ENCODE results near the gene UBE2QL1.
"Not testable (repeated sequence)": the region's sequence is repeated elsewhere in the genome, so short reads cannot be mapped to it uniquely, and the experiment has no call there.

Gene UBE2QL1

DNA sequence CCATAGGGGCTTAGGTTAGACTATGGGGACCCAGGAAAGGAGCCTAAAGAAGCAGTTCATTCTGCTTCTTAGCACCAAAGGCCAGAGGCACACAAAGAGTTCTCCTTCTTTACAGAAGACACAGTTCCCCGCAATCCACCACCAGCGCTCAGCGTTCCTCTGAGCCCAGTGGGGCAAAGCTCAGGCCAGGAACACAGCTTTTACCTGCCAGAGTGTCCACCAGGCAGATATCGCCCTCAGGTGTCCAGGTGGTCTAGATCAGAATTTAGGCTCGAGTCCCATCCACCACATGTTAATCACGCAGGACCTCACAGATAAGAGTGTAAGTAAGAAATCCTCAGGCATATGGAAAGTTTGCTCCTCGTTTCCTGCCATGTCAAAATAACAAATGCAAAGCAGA lies 53.0 kb downstream of the UBE2QL1 start:
- DNase-seq, result no peak

DNA sequence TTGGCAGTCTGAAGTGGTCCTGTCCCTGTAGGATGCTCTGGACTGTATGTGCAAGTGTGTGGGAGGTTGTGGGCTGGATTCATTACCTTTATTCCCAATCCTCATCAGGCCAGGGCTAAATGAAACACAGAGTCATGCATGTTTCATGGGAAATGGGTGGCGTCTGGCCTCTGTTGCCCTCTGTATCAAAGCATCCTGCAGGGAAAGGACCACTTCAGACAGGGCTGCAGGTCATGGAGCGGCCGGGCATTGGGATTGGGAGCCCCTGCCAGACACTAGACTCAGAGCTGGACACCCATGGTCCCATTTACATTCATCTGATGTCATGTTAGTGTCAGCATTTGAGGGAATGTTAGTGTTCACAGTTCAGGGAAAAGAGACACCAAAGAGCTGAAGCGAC lies 53.8 kb downstream of the UBE2QL1 start:
- no peak for DNase-seq

DNA sequence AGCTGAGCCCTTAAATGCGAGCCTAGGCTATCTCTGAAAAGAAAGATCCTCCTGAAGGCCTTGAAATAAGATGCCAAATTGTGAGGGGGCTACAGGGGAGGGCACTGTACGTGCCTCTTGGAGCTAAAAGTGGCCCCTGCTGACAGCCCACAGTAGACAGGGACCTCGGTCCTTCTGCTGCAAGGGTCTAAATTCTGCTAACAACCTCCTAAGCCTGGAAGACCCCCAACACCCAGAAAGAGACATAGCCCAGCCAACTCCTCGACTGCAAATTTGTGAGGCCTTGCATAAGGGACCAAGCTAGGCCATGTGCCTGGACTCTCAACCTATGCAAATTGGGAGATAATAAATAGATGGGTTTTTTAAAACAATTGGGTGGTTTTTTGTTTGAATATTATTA lies 54.7 kb downstream of the UBE2QL1 start:
- DNase-seq, result no peak

DNA sequence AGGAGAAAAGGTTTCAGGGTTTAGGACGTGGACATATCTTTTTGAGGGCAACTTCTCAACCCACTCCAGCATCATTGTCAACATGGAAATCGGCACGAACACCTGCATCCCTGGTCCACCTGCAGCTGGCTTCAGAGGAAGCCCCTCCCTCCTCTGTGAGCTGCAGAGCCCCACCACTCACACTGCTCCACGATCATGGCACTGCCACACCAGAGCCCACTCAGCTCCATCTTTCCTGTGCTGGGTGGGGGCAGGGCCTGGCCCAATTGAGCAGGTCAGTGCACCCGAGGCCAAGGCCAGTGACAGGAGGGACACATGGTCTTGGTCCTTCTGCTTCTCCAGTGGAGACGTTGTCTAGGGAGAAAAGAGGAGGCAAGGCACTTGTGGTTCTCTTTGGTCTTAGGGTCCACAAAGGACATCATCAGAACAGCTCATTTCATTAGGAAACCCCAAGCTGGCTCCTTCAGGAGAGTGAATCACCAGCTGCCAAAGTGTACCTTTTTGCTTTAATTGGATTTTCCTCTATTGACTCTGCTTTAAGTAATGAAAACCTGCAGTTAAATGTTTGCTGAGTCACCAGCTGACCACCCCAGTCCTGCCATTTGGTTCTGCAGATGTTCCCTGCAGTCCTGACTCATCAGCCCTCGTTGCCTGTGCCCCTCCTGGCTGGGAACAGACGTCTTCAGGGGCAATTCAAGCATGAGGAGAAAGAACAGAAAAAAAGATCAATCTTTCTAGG lies 56.2 kb downstream of the UBE2QL1 start:
- DNase-seq, result no peak

DNA sequence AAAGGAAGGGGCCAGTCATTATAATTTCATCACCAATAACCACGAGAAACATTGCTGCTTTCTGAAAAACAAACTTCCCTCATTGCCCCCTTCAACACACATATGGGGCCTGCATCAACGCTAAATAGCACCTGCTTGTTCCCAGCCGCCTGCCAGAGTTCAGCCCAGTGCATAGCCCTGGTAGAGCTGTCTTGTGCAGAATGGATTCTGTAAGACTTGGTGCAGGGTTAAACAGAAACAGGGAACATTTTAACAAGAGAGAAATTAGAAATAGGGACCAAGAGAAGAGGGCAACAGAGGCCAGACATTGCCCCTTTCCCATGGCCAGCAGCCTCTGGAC lies 56.7 kb downstream of the UBE2QL1 start:
- DNase-seq, result no peak

DNA sequence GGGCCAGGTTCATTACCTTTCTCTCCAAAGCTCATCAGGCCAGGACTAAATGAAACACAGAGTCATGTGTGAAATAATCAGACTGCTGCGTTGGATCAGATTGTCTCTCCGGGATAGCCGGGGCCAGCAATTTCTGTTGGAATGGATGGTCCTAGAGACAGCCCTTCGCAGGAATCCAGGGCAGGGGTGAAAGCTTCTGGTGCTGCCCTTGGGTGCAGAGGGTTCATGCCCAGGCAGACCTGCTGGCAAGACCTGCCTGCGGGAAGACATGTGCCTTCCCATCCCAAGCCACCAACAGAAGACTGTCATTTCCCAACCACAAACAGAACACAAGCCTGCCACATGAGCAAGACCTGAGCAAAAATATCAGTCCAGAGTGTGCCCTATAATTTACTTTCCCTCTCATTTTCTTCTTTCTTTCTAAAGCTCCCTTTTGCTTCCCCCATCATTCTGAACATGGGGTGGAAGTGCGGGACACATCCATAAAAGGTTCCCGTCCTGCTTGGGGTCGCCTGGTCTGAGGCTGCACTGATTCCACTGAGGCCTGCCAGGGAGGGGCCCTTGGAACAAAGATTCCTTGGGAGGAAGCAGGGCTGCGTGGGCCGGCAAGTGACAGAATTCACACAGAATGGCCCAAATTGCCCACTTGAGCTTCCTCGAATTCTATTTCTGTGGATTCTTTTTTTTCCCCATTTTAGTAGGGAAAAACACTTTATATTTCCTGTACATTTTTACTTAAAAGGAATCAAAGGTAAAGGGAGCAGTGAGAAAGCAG lies 57.3 kb downstream of the UBE2QL1 start:
- no peak for DNase-seq

DNA sequence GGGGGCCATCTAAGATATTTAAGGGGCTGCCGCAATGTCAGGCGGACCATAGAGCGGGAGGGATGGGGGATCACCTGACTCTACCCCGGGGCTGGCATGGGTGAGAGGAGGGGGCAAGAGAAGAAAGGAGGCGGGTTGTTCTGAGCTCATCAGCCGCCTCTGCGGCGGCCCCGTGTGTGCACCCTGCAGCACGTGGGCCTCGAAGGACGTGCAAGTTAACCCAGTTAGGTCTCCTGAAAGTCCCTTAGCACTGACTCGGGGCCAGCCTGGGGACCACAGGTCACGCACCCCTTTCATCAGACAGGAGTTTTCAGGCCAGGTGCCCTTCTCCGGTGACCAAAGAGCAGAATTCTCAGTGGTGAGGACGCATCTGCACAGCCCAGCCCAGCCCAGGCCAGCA lies 58.0 kb downstream of the UBE2QL1 start:
- no peak for DNase-seq

DNA sequence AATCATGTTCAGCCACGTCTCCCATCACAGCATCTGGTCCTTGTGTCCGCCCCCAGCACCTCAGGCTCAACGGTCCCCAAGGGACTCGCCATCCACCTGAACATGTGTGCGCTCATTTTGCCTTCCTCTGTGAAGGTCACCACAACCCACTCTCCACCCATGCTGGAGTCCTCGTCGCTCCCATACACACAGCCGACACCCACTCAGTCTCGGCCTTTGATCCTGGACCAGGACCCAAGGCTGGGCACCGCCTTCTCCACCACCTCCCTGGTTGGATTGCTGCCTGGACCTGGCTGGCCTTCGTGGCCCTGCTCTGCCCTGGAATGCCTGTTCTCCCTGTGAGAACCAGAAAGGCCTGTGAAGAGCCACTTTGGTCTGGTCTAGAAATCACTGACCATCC lies 60.3 kb downstream of the UBE2QL1 start:
- DNase-seq, result no peak

DNA sequence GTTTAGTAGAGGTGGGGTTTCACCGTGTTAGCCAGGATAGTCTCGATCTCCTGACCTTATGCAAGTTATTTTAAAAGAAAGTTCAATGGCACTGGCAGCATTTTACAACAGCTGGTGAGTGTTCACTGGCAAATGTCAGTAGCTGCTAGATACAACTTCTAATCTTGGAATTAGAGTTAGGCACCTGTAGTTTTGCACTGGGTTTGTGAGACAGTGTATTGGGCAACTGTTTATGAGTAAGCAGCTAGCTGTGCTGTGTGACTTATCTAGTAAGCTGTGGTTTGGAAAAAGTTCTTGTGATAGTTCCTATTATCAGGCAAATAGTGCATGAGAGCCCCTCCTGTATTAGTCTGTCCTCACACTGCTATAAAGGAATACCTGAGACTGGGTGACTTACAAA lies 61.5 kb downstream of the UBE2QL1 start:
- no peak for DNase-seq

DNA sequence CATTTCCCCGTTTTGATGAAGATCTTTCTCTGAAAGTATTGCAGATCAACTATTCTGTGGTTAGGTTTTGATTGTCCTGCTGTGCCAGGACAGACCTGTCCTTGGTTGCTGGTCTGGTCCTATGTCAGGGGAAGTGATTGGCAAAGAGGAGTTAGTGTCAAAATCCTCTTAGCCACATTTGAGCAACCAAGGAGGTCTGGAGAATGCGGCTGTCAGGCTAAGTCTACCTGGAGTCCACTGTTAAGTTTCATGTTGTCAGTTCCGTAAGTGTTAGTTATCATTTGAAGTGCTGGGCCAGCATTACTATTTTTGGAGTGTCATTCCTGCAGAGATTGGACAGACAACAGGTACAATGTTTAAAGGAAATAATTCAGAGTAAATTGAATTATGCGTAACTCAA lies 62.3 kb downstream of the UBE2QL1 start:
- no peak for DNase-seq

DNA sequence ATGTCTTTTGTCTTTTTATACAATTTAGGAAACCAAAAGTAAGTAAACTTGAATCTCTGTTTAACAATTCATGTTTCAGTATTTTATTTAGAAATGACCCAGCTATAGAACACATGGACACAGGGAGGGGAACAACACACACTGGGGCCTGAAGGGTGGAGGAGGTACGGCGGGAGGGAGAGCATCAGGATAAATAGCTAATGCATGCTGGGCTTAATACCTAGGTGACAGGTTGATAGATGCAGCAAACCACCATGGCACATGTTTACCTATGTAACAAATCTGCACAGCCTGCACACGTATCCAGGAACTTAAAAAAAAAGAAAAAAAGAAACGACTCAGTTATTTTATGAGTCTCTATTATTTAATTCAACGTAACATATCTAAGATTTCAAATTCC lies 67.2 kb downstream of the UBE2QL1 start:
- not testable (repeated sequence) for DNase-seq

DNA sequence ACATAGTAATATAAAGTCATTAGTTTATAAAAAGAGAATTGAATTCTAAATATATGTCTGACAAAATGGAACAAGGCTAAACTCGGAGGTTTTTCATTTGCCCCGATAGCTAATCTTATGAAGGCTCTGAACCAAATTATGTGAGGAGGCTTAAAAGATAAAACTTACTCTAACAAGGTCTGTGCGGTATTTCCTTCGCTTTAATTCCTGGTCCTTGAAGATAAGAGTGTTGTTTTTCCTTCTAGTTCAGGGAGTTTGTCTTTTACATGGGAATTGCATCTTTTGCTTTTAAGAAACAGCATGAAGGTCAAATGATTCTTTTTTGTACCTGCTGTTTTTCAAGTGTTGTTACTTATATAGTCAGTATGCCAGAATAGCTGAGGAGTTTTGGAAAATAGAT lies 68.2 kb downstream of the UBE2QL1 start:
- no peak for DNase-seq

DNA sequence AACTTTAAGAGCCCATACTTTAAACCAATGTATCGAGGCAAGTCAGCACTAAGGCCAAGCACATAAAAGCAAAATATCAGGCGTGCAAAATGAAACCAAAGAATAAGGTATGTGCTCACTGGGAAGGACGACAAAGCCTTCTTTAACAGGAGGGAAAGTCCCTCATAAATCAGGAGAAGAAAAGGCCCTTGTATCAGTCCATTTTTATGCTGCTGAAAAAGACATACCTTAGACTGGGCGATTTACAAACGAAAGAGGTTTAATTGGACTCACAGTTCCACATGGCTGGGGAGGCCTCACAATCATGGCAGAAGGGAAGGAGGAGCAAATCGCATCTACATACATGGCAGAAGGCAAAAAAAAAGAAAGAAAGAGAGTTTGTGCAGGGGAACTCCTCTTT lies 68.9 kb downstream of the UBE2QL1 start:
- no peak for DNase-seq

DNA sequence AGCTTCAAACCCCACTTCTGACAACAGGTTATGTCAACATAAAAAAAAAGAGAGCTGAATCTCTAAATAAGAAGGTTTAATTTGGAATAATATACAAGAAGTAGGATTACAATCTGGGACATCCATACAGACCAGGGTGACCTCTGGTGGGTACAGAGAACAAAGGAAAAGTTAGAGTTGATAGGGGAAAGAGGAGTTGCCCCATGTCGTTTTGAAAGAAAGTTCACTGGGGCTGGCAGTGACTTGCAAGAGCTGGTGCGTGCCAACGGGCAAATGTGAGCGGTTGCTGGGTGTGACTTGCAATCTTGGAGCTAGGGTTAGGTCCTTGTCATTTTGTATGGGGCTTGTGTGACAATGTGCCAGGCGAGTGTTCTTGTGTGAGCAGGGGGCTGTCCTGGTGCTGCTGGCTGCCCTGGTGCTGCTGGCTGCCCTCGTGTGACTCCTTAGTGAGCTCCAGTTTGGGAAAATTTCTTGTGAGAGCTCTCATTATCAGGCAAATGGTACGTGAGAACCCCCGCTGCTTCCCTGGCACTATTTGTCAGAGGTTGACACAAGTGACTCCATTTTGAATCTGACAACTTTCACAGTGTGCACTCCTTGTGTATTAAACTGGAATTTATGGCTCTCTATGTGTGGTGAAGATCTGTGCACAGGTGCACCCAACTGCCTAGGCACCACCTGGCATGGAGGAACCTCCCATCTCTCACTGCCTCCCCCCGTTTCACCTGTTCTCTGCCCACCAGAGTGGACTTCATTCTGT lies 69.8 kb downstream of the UBE2QL1 start:
- no peak for DNase-seq

DNA sequence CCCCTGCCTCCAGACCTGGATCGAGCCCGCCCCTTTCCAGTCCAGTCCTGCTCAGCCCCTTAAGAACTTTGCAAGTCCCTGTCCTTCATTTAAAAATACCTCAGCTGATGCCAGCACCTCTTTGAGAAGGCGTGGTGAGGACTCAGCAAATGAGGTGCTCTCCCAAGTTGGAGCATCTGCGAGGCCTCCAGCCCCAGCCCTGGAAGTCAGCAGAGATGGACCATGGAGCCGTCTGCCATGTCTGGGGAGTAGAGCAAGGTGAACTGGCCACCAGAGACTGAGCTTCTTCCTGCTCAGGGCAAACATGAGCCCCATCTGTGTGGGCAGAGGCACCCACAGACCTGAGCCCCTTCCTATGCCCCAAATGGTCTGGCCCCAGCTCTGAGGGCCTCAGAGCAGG lies 71.5 kb downstream of the UBE2QL1 start:
- DNase-seq, result no peak

DNA sequence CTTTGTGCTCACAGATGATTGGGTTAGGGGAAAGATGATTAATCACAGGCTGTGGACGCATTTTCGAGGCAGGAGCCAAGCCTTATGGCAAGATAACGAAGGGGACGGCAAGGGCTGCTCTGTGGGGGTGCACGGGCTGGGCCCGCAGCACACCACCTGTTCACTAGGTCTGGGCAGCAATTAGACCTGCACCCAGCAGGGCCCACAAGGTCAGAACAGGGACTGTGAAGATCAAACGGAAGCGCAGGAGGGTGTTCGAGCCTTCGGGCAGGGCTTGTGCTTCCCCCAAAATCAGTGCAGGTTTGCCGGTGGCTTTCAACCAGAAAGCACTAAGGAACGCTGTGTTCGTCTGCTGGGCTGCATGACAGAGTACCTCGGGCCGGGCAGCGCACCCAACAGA lies 73.7 kb downstream of the UBE2QL1 start:
- no peak for DNase-seq

DNA sequence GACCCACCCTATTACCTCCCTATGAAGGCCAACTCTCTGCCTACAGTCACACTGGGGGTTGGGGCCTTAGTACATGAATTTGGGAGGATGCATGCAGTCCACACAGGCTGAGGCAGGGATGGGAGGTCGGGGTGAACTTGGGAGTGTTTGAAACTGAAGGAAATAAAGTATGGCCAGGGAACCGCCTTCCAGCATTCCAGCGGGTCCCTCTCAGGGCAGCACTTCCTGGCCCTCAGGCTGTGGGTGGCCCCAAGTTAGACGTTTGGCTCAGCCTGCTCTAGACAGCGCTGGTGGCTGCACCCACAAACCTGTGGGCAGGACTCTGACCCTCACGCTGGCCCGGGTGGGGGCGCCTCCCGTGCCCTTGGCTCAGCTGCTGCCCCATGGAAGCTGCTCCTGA lies 74.3 kb downstream of the UBE2QL1 start:
- DNase-seq, result no peak

DNA sequence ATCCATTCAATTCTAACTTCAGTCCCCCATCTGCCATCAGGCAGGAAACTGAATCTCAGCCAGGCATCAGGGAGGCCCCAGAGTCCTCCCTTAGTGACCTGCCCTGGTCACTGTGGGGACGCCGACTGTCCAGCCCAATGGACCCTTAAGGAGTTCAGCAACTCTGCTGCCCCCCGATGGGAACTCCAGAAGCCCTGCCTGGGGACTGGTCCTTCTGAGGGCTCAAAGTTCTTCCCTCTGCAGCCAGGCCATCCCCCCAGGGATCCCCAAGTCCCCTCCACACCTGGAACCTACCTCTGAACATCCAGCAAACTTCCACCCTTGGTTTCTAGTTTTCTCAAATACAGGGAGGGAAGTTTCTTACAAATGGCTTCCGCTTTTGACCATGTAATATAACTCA lies 76.8 kb downstream of the UBE2QL1 start:
- no peak for DNase-seq

DNA sequence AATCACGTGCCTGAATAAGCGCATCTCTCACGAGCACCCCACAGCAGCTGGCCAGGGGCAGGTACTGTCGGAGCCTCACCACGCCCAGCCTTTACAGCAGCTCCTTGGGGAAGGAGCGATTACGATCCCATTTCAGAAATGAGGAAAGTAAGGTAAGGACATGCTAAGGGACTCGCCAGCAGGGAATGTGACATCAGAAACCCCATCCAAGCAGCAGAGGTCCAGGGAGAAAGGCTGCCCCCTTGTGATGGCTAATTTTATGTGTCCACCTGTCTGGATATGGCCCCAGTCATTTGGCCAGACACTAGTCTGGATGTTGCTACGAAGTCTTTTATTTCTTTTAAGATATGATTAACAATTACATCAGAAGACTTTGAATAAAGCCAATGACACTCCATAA lies 77.3 kb downstream of the UBE2QL1 start:
- no peak for DNase-seq

DNA sequence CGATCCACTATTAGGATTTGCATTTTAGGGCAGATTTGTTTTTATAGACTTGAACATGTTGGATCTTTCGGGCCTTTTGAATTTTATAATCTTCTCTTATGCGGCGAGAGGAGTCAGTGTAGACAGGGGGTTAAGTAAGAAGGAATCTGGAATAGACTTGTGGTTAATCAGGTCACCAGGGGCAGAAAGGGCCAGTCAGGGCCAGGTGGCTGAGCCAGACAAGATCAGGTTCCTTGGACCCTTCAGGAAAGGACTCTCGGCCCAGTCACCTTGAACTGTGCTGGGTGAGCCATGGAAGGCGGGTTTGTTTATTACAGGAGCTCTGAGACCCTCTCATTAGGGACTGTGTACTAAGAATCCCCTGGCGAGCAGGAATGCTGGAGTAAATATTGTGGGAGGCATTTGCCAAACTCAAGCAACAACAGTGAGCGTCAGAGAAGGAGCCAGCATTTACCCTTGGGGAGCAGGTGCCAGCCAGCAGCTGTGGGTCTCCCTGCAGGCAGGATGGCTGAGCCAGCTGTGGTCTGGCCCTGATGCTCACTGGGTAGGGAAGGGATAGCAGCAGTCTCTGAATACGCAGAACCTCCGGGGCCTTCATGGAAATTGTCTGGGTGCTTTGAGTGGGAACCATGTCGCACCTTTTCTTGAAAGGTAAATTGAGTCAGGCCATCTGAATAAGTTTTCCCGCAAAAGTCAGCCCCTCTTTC lies 79.2 kb downstream of the UBE2QL1 start:
- no peak for DNase-seq

DNA sequence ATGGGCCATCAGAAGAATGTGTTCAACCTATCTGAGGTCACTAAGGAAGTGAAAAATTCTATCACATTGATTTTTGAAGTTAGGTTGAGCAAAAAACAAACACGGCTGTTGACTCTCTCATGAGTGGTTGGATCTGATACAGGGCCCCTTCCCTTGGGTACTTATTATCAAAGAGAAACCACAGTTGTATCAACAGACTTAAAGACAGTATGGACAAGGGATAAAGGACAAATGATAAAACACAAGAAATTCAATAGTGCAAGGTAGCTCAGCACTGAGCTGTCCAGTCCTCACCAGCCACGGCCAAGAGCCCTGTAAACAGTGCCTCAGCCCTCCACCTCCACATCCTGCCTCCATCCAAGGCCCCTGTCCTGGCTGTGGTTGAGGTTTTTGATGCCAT lies 86.9 kb downstream of the UBE2QL1 start:
- no peak for DNase-seq

DNA sequence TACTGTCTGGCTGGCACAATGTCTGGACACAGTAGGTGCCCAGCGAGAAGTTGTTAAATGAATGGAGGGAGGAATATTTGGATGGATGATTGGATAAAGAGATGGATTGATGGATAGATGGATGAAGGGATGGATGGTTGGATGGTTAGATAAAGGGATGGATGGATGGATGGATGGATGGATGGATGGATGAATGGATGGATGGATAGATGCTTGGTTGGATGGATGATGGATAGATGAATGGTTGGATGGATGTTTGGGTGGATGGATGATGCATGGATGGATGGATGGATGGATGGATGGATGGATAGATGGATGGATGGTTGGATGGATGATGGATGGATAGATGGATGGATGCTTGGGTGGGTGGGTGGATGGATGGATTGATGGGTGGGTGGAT lies 90.4 kb downstream of the UBE2QL1 start:
- no peak for DNase-seq

DNA sequence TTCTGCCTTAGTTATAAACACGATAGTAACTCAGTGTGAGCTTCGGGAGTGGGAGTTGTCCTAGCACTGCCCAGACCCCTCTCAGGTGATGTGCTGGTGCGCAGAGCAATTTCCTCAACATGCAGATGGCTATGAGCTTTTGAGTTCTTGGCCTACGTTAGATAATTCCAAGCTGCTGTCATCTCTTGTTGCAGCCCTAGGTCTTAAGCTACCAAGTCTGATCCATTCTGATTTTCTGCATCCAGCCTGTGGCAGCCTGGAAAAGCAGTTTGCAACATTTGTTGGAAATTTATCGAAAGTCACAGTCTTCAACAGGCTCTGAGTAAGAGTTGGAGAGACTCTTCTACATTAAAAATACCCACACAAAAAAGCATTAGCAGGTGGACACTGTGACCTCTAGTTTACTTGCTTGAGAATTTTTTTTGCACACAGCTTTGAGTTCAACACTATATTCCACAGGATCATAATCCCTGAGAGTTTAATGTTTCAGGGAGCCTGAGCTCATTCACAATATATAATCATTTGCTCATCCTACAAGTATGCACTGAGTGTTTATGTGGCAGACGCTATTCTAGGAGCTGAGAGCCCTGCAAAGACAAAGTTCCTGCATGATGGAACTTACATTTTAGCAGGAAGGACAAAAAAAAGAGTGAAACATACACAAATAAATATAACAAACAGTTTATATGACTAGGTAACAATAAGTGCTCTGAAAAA lies 91.6 kb downstream of the UBE2QL1 start:
- DNase-seq, result no peak

All from activated gamma-delta T cell (primary cell).